ENCODE data around the gene GAS2L2.

DNA sequence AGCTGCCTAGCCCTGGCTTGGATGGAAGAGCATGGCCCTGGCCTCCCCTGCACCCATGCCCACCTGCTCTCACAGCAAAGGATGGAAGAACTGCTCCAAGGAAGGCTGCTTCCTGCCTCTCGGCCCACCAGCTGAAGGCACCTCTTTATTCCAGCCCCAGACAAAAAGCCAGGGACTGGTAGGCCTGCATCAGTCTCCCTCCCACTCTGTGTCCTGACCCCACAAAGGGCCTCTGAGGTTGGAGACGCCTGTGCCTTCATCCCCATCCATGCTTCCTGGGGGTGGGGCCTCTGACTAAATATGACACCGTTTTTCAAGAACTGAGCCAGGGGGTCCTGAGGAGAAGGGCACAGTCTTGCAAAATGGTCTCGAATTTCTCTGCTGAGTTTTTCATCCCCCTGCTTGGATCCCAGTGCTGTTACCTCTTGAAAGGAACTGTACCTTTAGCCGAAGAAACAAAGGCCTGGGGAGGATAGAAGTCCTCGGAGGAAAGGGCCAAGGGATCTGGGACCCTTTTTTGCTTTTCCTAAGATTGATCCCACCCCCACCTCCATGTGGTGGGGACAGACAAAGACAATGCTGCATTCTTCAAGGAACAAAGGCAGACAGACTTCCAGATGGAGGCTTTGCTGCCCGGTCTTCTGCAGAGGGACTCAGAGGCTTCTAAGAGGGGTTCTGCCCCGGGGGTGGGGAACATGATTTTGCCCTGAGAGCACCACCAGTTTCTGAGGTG, 12.9 kb upstream of the GAS2L2 start:
- TF ChIP-seq EZH2 (IDR thresholded peaks at IDR 0.05; ENCODE audit: low read depth), result no peak
- TF ChIP-seq, protein P1, sequence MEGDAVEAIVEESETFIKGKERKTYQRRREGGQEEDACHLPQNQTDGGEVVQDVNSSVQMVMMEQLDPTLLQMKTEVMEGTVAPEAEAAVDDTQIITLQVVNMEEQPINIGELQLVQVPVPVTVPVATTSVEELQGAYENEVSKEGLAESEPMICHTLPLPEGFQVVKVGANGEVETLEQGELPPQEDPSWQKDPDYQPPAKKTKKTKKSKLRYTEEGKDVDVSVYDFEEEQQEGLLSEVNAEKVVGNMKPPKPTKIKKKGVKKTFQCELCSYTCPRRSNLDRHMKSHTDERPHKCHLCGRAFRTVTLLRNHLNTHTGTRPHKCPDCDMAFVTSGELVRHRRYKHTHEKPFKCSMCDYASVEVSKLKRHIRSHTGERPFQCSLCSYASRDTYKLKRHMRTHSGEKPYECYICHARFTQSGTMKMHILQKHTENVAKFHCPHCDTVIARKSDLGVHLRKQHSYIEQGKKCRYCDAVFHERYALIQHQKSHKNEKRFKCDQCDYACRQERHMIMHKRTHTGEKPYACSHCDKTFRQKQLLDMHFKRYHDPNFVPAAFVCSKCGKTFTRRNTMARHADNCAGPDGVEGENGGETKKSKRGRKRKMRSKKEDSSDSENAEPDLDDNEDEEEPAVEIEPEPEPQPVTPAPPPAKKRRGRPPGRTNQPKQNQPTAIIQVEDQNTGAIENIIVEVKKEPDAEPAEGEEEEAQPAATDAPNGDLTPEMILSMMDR (conservative IDR thresholded peaks at IDR 0.05), result no peak

Measured in PC-9 (cell line).